Measurements from ENCODE around the gene DIP2C.

DIP2C gene

GRCh38 chr10:509361-510102 is 179.9 kb downstream of the DIP2C start:
- H3K4me1 ChIP-seq (ENCODE audit: insufficient read depth, low read length, poor library complexity, severe bottlenecking), result peaks cover 14% of the 10 kb centered on the region
- no peak overlapping the region for H3K4me3 ChIP-seq (ENCODE audit: low read length, poor library complexity, severe bottlenecking)
- H3K4me2 ChIP-seq (ENCODE audit: low read depth, low read length, poor library complexity, severe bottlenecking), result no peak overlapping the region
- H4K20me1 ChIP-seq (ENCODE audit: insufficient read depth, low read length, poor library complexity, severe bottlenecking), result no peaks in the 10 kb centered on the region
- no peaks in the 10 kb centered on the region for H3K9me2 ChIP-seq (replicated peaks; ENCODE audit: low read depth, low read length)
- H3F3A ChIP-seq (ENCODE audit: low read depth), result no peaks in the 10 kb centered on the region
- H3K27me3 ChIP-seq (ENCODE audit: insufficient read depth, low read length, poor library complexity, severe bottlenecking), result no peaks in the 10 kb centered on the region
- H3K9ac ChIP-seq (ENCODE audit: low read depth, low read length, poor library complexity, severe bottlenecking), result no peak overlapping the region
- H3K79me2 ChIP-seq (ENCODE audit: insufficient read depth, low read length), result no peaks in the 10 kb centered on the region
- no peak for TF ChIP-seq EZH2phosphoT487 (IDR thresholded peaks at IDR 0.05; ENCODE audit: borderline replicate concordance)
- TF ChIP-seq CTCF (conservative IDR thresholded peaks at IDR 0.05; ENCODE audit: low read length), result no peak
- H3K9me3 ChIP-seq (ENCODE audit: insufficient read depth, low read depth, low read length), result no peaks in the 10 kb centered on the region
- no peaks in the 10 kb centered on the region for H3K36me3 ChIP-seq (ENCODE audit: insufficient read depth, low read length)
- H2AFZ ChIP-seq (ENCODE audit: low read length), result no peak overlapping the region

DNA sequence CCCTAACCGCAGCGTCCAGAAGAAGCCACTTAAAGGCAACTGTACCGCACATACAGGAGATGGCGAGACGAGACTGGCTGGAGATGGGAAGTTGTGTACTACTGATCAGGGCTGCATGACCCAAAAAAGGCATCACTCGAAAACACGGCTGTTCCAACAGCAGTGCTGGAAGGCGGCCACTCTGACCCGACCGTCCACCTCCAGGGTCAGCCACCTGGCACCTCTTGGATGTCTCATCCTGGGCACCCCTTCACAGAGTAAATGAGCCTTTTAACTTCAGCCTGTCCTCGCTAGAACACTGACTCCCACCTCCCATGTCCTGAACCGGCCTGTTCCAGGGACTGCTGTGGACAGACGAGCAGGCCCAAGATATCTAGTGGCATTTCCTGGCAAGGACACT is 180.7 kb downstream of the DIP2C start:
- Histone ChIP-seq H3K4me2 (ENCODE audit: low read depth, low read length, poor library complexity, severe bottlenecking) (no peak overlapping the region), H2AFZ (ENCODE audit: low read length) (no peak overlapping the region), H3K36me3 (ENCODE audit: insufficient read depth, low read length) (no peaks in the 10 kb centered on the region), H3K27me3 (ENCODE audit: insufficient read depth, low read length, poor library complexity, severe bottlenecking) (no peaks in the 10 kb centered on the region), H3K9me2 (replicated peaks; ENCODE audit: low read depth, low read length) (no peaks in the 10 kb centered on the region), H3K4me1 (ENCODE audit: insufficient read depth, low read length, poor library complexity, severe bottlenecking) (peaks cover 14% of the 10 kb centered on the region), H3K9me3 (ENCODE audit: insufficient read depth, low read depth, low read length) (no peaks in the 10 kb centered on the region), H4K20me1 (ENCODE audit: insufficient read depth, low read length, poor library complexity, severe bottlenecking) (no peaks in the 10 kb centered on the region), H3K9ac (ENCODE audit: low read depth, low read length, poor library complexity, severe bottlenecking) (no peak overlapping the region), H3K4me3 (ENCODE audit: low read length, poor library complexity, severe bottlenecking) (no peak overlapping the region), H3F3A (ENCODE audit: low read depth) (no peaks in the 10 kb centered on the region), H3K79me2 (ENCODE audit: insufficient read depth, low read length) (no peaks in the 10 kb centered on the region)
- TF ChIP-seq CTCF (conservative IDR thresholded peaks at IDR 0.05; ENCODE audit: low read length) (no peak), EZH2phosphoT487 (IDR thresholded peaks at IDR 0.05; ENCODE audit: borderline replicate concordance) (no peak)

- Histone ChIP-seq H3K4me1 (ENCODE audit: insufficient read depth, low read length, poor library complexity, severe bottlenecking) (peaks cover 14% of the 10 kb centered on the region), H3K79me2 (ENCODE audit: insufficient read depth, low read length) (no peaks in the 10 kb centered on the region), H3K9me3 (ENCODE audit: insufficient read depth, low read depth, low read length) (no peaks in the 10 kb centered on the region), H2AFZ (ENCODE audit: low read length) (no peak overlapping the region), H3K27me3 (ENCODE audit: insufficient read depth, low read length, poor library complexity, severe bottlenecking) (no peaks in the 10 kb centered on the region), H3K4me2 (ENCODE audit: low read depth, low read length, poor library complexity, severe bottlenecking) (no peak overlapping the region), H3K4me3 (ENCODE audit: low read length, poor library complexity, severe bottlenecking) (no peak overlapping the region), H3K9me2 (replicated peaks; ENCODE audit: low read depth, low read length) (no peaks in the 10 kb centered on the region), H4K20me1 (ENCODE audit: insufficient read depth, low read length, poor library complexity, severe bottlenecking) (no peaks in the 10 kb centered on the region), H3K9ac (ENCODE audit: low read depth, low read length, poor library complexity, severe bottlenecking) (no peak overlapping the region), H3K36me3 (ENCODE audit: insufficient read depth, low read length) (no peaks in the 10 kb centered on the region), H3F3A (ENCODE audit: low read depth) (no peaks in the 10 kb centered on the region)
- TF ChIP-seq EZH2phosphoT487 (IDR thresholded peaks at IDR 0.05; ENCODE audit: borderline replicate concordance), result no peak
- TF ChIP-seq CTCF (conservative IDR thresholded peaks at IDR 0.05; ENCODE audit: low read length), result no peak
These were observed 181.5 kb downstream of the DIP2C start for GRCh38 chr10:507908-508444.

Data from Loucy (cell line).